Measurements from ENCODE around the gene HCCS.
"Not testable (repeated sequence)": the region's sequence is repeated elsewhere in the genome, so short reads cannot be mapped to it uniquely, and the experiment has no call there.

The HCCS gene

GRCh38 chrX:11119313-11119943 is 8.3 kb downstream of the HCCS start:
- Histone ChIP-seq H2BK120ac (ENCODE audit: insufficient read depth, low read length, poor library complexity) (no peak overlapping the region), H3K14ac (ENCODE audit: low read length) (no peak overlapping the region), H3K9me3 (ENCODE audit: insufficient read depth, low read depth, low read length) (no peaks in the 10 kb centered on the region), H2BK5ac (ENCODE audit: low read depth, low read length, poor library complexity) (no peak overlapping the region), H3K4ac (ENCODE audit: low read depth, low read length) (no peak overlapping the region), H4K12ac (ENCODE audit: low read depth, low read length) (no peak overlapping the region), H3K36me3 (ENCODE audit: control insufficient read depth in 1 of 2, insufficient read depth in 2 of 2, low read length in 2 of 2) (peaks cover 27 to 39% of the 10 kb centered on the region in 2 experiments), H2AFZ (ENCODE audit: insufficient read depth, low read length, poor library complexity) (no peak overlapping the region), H3K4me3 (ENCODE audit: low read depth, low read length) (no peak overlapping the region), H2AK5ac (ENCODE audit: low read length) (no peak overlapping the region), H3K27me3 (ENCODE audit: insufficient read depth, low read length) (no peaks in the 10 kb centered on the region), H3K4me1 (ENCODE audit: control insufficient read depth in 1 of 2, insufficient read depth in 2 of 2, low read length in 2 of 2) (no peaks in the 10 kb centered on the region), H3K23ac (ENCODE audit: low read length) (no peak overlapping the region), H3K79me1 (ENCODE audit: low read length) (no peaks in the 10 kb centered on the region), H3K4me2 (ENCODE audit: low read length) (no peak overlapping the region), H3K27ac (ENCODE audit: low read depth, low read length) (no peak overlapping the region), H2BK12ac (ENCODE audit: low read length) (no peak overlapping the region), H4K8ac (ENCODE audit: low read depth, low read length) (no peak overlapping the region), H3K79me2 (ENCODE audit: control insufficient read depth, insufficient read depth, low read length, poor library complexity) (no peaks in the 10 kb centered on the region), H3K18ac (ENCODE audit: low read length) (no peak overlapping the region), H4K91ac (ENCODE audit: low read depth, low read length) (no peak overlapping the region), H3K9ac (ENCODE audit: low read length) (no peak overlapping the region)
- no peak for DNase-seq
- no CpG with 5 or more reads among the region's 8 CpGs for WGBS (ENCODE audit: extremely low coverage, insufficient coverage, insufficient read length)

- not testable (repeated sequence) for H3K23ac ChIP-seq (ENCODE audit: low read length); H4K12ac ChIP-seq (ENCODE audit: low read depth, low read length); H2BK120ac ChIP-seq (ENCODE audit: insufficient read depth, low read length, poor library complexity); H3K4me1 ChIP-seq (ENCODE audit: control insufficient read depth in 1 of 2, insufficient read depth in 2 of 2, low read length in 2 of 2); H3K9ac ChIP-seq (ENCODE audit: low read length); H2BK5ac ChIP-seq (ENCODE audit: low read depth, low read length, poor library complexity); H3K27me3 ChIP-seq (ENCODE audit: insufficient read depth, low read length); H4K8ac ChIP-seq (ENCODE audit: low read depth, low read length); H3K79me2 ChIP-seq (ENCODE audit: control insufficient read depth, insufficient read depth, low read length, poor library complexity); H3K4me3 ChIP-seq (ENCODE audit: low read depth, low read length); H3K9me3 ChIP-seq (ENCODE audit: insufficient read depth, low read depth, low read length); H3K79me1 ChIP-seq (ENCODE audit: low read length); H2AK5ac ChIP-seq (ENCODE audit: low read length); H4K91ac ChIP-seq (ENCODE audit: low read depth, low read length); H3K4ac ChIP-seq (ENCODE audit: low read depth, low read length); H3K27ac ChIP-seq (ENCODE audit: low read depth, low read length); H2AFZ ChIP-seq (ENCODE audit: insufficient read depth, low read length, poor library complexity); H3K18ac ChIP-seq (ENCODE audit: low read length); H3K4me2 ChIP-seq (ENCODE audit: low read length); H3K14ac ChIP-seq (ENCODE audit: low read length); DNase-seq; H2BK12ac ChIP-seq (ENCODE audit: low read length)
- H3K36me3 ChIP-seq (ENCODE audit: control insufficient read depth in 1 of 2, insufficient read depth in 2 of 2, low read length in 2 of 2): peaks cover 15 to 22% of the 10 kb centered on the region in 2 experiments
- no CpG with 5 or more reads among the region's 6 CpGs for WGBS (ENCODE audit: extremely low coverage, insufficient coverage, insufficient read length)
Observed at GRCh38 chrX:11123087-11123486, 12.0 kb downstream of the HCCS start.

- no CpG with 5 or more reads among the region's 2 CpGs for WGBS (ENCODE audit: extremely low coverage, insufficient coverage, insufficient read length)
- H2BK5ac ChIP-seq (ENCODE audit: low read depth, low read length, poor library complexity): no peak overlapping the region
- no peak overlapping the region for H2BK120ac ChIP-seq (ENCODE audit: insufficient read depth, low read length, poor library complexity)
- H4K12ac ChIP-seq (ENCODE audit: low read depth, low read length): no peak overlapping the region
- H3K18ac ChIP-seq (ENCODE audit: low read length): no peak overlapping the region
- H3K79me1 ChIP-seq (ENCODE audit: low read length): no peaks in the 10 kb centered on the region
- no peak overlapping the region for H3K14ac ChIP-seq (ENCODE audit: low read length)
- no peaks in the 10 kb centered on the region for H3K27me3 ChIP-seq (ENCODE audit: insufficient read depth, low read length)
- H3K4me1 ChIP-seq (ENCODE audit: control insufficient read depth in 1 of 2, insufficient read depth in 2 of 2, low read length in 2 of 2): no peaks in the 10 kb centered on the region
- H4K8ac ChIP-seq (ENCODE audit: low read depth, low read length): no peak overlapping the region
- no peak for DNase-seq
- peaks cover 10 to 16% of the 10 kb centered on the region in 2 experiments for H3K36me3 ChIP-seq (ENCODE audit: control insufficient read depth in 1 of 2, insufficient read depth in 2 of 2, low read length in 2 of 2)
- no peak overlapping the region for H2BK12ac ChIP-seq (ENCODE audit: low read length)
- no peaks in the 10 kb centered on the region for H3K9me3 ChIP-seq (ENCODE audit: insufficient read depth, low read depth, low read length)
- no peaks in the 10 kb centered on the region for H3K79me2 ChIP-seq (ENCODE audit: control insufficient read depth, insufficient read depth, low read length, poor library complexity)
- no peak overlapping the region for H3K4ac ChIP-seq (ENCODE audit: low read depth, low read length)
- H3K27ac ChIP-seq (ENCODE audit: low read depth, low read length): no peak overlapping the region
- no peak overlapping the region for H2AFZ ChIP-seq (ENCODE audit: insufficient read depth, low read length, poor library complexity)
- no peak overlapping the region for H3K23ac ChIP-seq (ENCODE audit: low read length)
- no peak overlapping the region for H4K91ac ChIP-seq (ENCODE audit: low read depth, low read length)
- no peak overlapping the region for H3K4me3 ChIP-seq (ENCODE audit: low read depth, low read length)
- no peak overlapping the region for H3K9ac ChIP-seq (ENCODE audit: low read length)
- no peak overlapping the region for H3K4me2 ChIP-seq (ENCODE audit: low read length)
- H2AK5ac ChIP-seq (ENCODE audit: low read length): no peak overlapping the region
Observed at GRCh38 chrX:11124112-11124511, 13.0 kb downstream of the HCCS start.

GRCh38 chrX:11125060-11125459 is 13.9 kb downstream of the HCCS start:
- H3K27me3 ChIP-seq (ENCODE audit: insufficient read depth, low read length): no peaks in the 10 kb centered on the region
- H3K9me3 ChIP-seq (ENCODE audit: insufficient read depth, low read depth, low read length): no peaks in the 10 kb centered on the region
- no peaks in the 10 kb centered on the region for H3K79me1 ChIP-seq (ENCODE audit: low read length)
- no peak overlapping the region for H2BK12ac ChIP-seq (ENCODE audit: low read length)
- no peak overlapping the region for H3K4ac ChIP-seq (ENCODE audit: low read depth, low read length)
- no peak overlapping the region for H3K4me2 ChIP-seq (ENCODE audit: low read length)
- H3K79me2 ChIP-seq (ENCODE audit: control insufficient read depth, insufficient read depth, low read length, poor library complexity): no peaks in the 10 kb centered on the region
- no peak overlapping the region for H3K14ac ChIP-seq (ENCODE audit: low read length)
- no peak overlapping the region for H3K18ac ChIP-seq (ENCODE audit: low read length)
- no peak overlapping the region for H2AK5ac ChIP-seq (ENCODE audit: low read length)
- peaks cover 4 to 10% of the 10 kb centered on the region in 2 experiments for H3K36me3 ChIP-seq (ENCODE audit: control insufficient read depth in 1 of 2, insufficient read depth in 2 of 2, low read length in 2 of 2)
- no peak overlapping the region for H3K4me3 ChIP-seq (ENCODE audit: low read depth, low read length)
- no peaks in the 10 kb centered on the region for H3K4me1 ChIP-seq (ENCODE audit: control insufficient read depth in 1 of 2, insufficient read depth in 2 of 2, low read length in 2 of 2)
- no peak overlapping the region for H2BK120ac ChIP-seq (ENCODE audit: insufficient read depth, low read length, poor library complexity)
- H2AFZ ChIP-seq (ENCODE audit: insufficient read depth, low read length, poor library complexity): no peak overlapping the region
- no peak for DNase-seq
- H3K23ac ChIP-seq (ENCODE audit: low read length): no peak overlapping the region
- no peak overlapping the region for H4K91ac ChIP-seq (ENCODE audit: low read depth, low read length)
- no peak overlapping the region for H4K12ac ChIP-seq (ENCODE audit: low read depth, low read length)
- no peak overlapping the region for H3K9ac ChIP-seq (ENCODE audit: low read length)
- WGBS (ENCODE audit: extremely low coverage, insufficient coverage, insufficient read length): no CpG with 5 or more reads among the region's 5 CpGs
- H2BK5ac ChIP-seq (ENCODE audit: low read depth, low read length, poor library complexity): no peak overlapping the region
- no peak overlapping the region for H3K27ac ChIP-seq (ENCODE audit: low read depth, low read length)
- no peak overlapping the region for H4K8ac ChIP-seq (ENCODE audit: low read depth, low read length)

Data from trophoblast cell (in vitro differentiated cells and primary cell).